ENCODE measurements around the gene PTPRM. TPM values are rescaled to one million over a fixed set of nuclear protein-coding genes. Genes with fewer than 3 reads are reported as not detected.

The PTPRM gene
- total RNA-seq, 1 donor from 2014 or later, result 65.5 TPM

DNA sequence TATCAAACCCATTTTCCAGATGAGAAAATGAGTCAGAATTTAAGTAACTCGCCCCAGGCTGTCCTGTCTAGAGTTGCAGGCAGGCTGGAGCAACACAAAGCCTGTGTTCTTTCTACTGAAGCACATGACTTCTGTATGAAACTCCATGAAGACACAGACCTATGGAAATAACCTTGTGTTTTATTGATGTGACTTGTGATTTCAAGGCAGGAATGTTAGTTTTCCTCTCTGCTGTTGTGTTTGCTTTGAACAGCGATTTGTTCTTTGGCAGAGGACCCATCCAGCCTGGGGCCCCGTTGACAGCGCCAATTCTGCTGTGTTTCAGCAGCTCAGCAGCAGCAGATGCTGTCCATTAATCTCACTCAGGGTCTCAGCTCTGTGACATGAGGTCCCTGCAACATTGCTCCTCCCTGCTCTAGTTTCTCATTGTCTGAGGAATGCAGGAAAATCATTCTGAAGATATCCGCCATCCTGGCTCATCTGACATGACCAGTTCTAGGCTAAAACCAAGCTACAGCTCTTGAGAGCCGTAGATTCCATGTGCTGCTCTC lies 697.8 kb downstream of the PTPRM start:
- TF ChIP-seq, protein P1, sequence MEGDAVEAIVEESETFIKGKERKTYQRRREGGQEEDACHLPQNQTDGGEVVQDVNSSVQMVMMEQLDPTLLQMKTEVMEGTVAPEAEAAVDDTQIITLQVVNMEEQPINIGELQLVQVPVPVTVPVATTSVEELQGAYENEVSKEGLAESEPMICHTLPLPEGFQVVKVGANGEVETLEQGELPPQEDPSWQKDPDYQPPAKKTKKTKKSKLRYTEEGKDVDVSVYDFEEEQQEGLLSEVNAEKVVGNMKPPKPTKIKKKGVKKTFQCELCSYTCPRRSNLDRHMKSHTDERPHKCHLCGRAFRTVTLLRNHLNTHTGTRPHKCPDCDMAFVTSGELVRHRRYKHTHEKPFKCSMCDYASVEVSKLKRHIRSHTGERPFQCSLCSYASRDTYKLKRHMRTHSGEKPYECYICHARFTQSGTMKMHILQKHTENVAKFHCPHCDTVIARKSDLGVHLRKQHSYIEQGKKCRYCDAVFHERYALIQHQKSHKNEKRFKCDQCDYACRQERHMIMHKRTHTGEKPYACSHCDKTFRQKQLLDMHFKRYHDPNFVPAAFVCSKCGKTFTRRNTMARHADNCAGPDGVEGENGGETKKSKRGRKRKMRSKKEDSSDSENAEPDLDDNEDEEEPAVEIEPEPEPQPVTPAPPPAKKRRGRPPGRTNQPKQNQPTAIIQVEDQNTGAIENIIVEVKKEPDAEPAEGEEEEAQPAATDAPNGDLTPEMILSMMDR (IDR thresholded peaks at IDR 0.05; ENCODE audit: insufficient read depth, low read length, poor library complexity, severe bottlenecking), result no peak
- H3K27me3 ChIP-seq (ENCODE audit: control insufficient read depth, insufficient read depth, low read length), result no peaks in the 10 kb centered on the region
- H3K4me3 ChIP-seq (ENCODE audit: low read depth, low read length), result no peak overlapping the region
- H3K36me3 ChIP-seq (ENCODE audit: control insufficient read depth, insufficient read depth, low read length), result no peaks in the 10 kb centered on the region
- DNase-seq (ENCODE audit: low read depth), result no peak

DNA sequence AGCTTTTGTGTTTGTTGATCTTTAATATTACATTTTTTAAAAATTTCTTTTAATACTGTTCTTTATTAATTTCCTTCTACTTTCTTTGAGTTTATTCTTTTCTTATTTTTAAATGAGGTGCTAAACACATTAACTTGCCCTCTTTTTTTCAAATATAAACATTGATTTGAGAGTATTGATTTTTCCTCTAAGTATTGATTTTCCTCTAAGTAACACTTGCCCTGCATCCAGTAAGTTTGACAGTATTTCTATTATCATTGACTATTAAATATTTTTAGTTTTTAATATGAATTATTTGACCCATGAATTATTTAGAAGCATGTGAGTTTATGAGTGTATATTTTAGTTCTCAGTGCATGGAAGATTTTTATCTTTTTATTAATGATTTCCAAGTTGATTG lies 705.1 kb downstream of the PTPRM start:
- Histone ChIP-seq H3K27me3 (ENCODE audit: control insufficient read depth, insufficient read depth, low read length) (no peaks in the 10 kb centered on the region), H3K4me3 (ENCODE audit: low read depth, low read length) (no peak overlapping the region), H3K36me3 (ENCODE audit: control insufficient read depth, insufficient read depth, low read length) (no peaks in the 10 kb centered on the region)
- no peak for DNase-seq (ENCODE audit: low read depth)
- TF ChIP-seq, protein P1 (IDR thresholded peaks at IDR 0.05; ENCODE audit: insufficient read depth, low read length, poor library complexity, severe bottlenecking), result no peak

DNA sequence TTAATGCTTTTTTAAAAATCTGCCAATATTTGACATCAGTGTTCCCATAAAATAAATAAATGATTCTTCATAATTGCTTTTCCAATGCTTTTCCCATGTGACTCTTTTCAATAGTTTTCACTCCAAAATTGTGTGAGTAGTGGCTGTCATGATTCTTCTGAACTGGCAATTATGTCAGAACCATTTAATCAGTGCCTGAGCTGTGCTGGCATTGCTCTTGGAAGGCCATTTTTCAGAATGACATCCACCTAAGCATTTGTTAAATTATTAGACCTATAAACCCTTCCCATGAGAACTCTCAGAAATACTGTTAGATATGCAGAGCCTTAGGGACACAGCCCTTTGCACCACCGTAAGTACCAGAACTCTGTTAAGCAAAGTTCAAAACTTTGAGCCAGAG lies 707.3 kb downstream of the PTPRM start:
- TF ChIP-seq, protein P1 (IDR thresholded peaks at IDR 0.05; ENCODE audit: insufficient read depth, low read length, poor library complexity, severe bottlenecking), result no peak
- DNase-seq (ENCODE audit: low read depth), result no peak
- no peak overlapping the region for H3K4me3 ChIP-seq (ENCODE audit: low read depth, low read length)
- H3K36me3 ChIP-seq (ENCODE audit: control insufficient read depth, insufficient read depth, low read length), result no peaks in the 10 kb centered on the region
- no peaks in the 10 kb centered on the region for H3K27me3 ChIP-seq (ENCODE audit: control insufficient read depth, insufficient read depth, low read length)

DNA sequence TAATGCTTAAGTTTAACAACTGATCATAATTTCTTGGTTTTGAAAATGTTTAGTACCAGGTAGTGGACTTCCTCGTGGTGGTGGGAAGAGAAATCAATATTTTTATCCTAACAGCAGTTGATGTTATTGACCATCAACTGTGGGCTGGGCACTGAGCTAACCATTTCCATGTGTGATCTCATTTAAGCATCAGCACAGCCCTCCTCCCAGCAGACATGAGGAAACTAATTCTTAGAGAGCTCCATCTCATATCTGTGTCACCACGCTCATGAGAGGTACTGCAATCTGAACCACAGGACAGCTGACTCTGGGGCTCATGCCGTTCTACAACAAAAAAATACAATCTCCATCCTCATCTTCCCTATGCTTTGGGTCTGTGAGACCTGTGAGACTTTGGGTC lies 709.3 kb downstream of the PTPRM start:
- no peaks in the 10 kb centered on the region for H3K36me3 ChIP-seq (ENCODE audit: control insufficient read depth, insufficient read depth, low read length)
- no peak overlapping the region for H3K4me3 ChIP-seq (ENCODE audit: low read depth, low read length)
- no peaks in the 10 kb centered on the region for H3K27me3 ChIP-seq (ENCODE audit: control insufficient read depth, insufficient read depth, low read length)
- no peak for DNase-seq (ENCODE audit: low read depth)
- TF ChIP-seq, protein P1 (IDR thresholded peaks at IDR 0.05; ENCODE audit: insufficient read depth, low read length, poor library complexity, severe bottlenecking), result no peak

DNA sequence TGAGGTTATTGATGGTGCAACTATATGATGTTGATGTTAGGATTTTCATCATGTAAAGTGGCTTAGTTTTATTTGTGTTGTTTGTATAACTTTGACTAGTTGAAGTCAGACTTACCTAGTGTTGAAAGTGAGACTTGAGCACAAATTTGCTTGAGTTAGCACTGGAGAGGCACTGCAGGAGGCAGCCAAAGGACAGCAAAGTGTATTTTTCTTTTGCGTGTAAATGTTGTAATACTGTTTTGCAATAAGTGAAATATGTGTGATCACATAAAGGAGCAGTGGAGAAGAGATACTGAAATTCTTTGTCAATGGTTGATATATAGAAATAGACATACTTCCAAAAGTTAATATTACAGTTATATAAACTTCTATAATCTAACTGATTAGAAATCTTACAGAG lies 710.2 kb downstream of the PTPRM start:
- TF ChIP-seq, protein P1 (IDR thresholded peaks at IDR 0.05; ENCODE audit: insufficient read depth, low read length, poor library complexity, severe bottlenecking), result no peak
- H3K4me3 ChIP-seq (ENCODE audit: low read depth, low read length), result no peak overlapping the region
- no peak for DNase-seq (ENCODE audit: low read depth)
- H3K27me3 ChIP-seq (ENCODE audit: control insufficient read depth, insufficient read depth, low read length), result no peaks in the 10 kb centered on the region
- no peaks in the 10 kb centered on the region for H3K36me3 ChIP-seq (ENCODE audit: control insufficient read depth, insufficient read depth, low read length)

DNA sequence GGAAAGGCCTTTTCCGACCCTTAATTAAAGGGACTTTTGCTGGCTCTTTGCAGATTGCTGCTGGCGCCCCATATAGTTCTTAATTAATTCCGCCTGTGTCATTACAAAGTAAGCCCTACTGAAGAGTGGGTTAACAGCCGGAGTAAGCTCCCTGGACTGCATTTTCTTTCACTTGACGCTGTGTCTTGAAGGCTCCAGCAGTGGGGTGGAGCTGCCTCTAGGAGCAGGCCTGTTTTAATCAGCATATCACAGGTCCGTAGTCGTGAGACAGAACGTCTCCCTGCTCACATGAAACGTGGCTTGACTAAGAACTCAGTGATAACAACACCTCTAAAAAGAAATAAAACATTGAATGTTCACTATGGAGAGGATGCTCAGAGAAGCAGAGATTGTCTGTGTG lies 712.2 kb downstream of the PTPRM start:
- TF ChIP-seq, protein P1 (IDR thresholded peaks at IDR 0.05; ENCODE audit: insufficient read depth, low read length, poor library complexity, severe bottlenecking), result no peak
- Histone ChIP-seq H3K4me3 (ENCODE audit: low read depth, low read length) (no peak overlapping the region), H3K27me3 (ENCODE audit: control insufficient read depth, insufficient read depth, low read length) (no peaks in the 10 kb centered on the region), H3K36me3 (ENCODE audit: control insufficient read depth, insufficient read depth, low read length) (no peaks in the 10 kb centered on the region)
- DNase-seq (ENCODE audit: low read depth), result no peak
